SK-N-SH treated with all-trans-retinoic acid at 6 μM for 48 hours (cell line): ENCODE results near the gene DIP2C.

ENCODE experiments used
- ARNTL ChIP-seq: fragments of 450-650 bp; formaldehyde crosslinking; IDR thresholded peaks from 2 replicates; pipeline ENCODE4 v1.5.0; 2020; ENCODE audit warnings: low read depth, mild to moderate bottlenecking, moderate library complexity, borderline replicate concordance
- PATZ1 ChIP-seq: fragments of 250-450 bp; sonication (Bioruptor Pico); IDR thresholded peaks from 2 replicates; pipeline ENCODE4 v1.8.0; 2020; ENCODE audit warnings: mild to moderate bottlenecking, moderate library complexity, borderline replicate concordance
- TSHZ2 ChIP-seq: fragments of 250-450 bp; sonication (Bioruptor Pico); IDR thresholded peaks from 2 replicates; pipeline ENCODE4 v1.5.0; 2020; ENCODE audit warnings: mild to moderate bottlenecking, moderate library complexity
- TF ChIP-seq, protein P1 (sequence below): fragments of 250-450 bp; sonication (Bioruptor Pico); IDR thresholded peaks from 2 replicates; pipeline ENCODE4 v1.5.1; 2020; ENCODE audit warnings: low read depth, mild to moderate bottlenecking, moderate library complexity
- TF ChIP-seq, protein P2 (sequence below): fragments of 250-450 bp; sonication (Bioruptor Pico); IDR thresholded peaks from 2 replicates; pipeline ENCODE4 v1.8.0; 2021; ENCODE audit warnings: low read depth, mild to moderate bottlenecking, moderate library complexity, borderline replicate concordance

- TF ChIP-seq ARNTL (CRISPR knock-in tag) (no peak), TSHZ2 (CRISPR knock-in tag) (no peak), PATZ1 (CRISPR knock-in tag) (no peak)
- TF ChIP-seq, protein P1, sequence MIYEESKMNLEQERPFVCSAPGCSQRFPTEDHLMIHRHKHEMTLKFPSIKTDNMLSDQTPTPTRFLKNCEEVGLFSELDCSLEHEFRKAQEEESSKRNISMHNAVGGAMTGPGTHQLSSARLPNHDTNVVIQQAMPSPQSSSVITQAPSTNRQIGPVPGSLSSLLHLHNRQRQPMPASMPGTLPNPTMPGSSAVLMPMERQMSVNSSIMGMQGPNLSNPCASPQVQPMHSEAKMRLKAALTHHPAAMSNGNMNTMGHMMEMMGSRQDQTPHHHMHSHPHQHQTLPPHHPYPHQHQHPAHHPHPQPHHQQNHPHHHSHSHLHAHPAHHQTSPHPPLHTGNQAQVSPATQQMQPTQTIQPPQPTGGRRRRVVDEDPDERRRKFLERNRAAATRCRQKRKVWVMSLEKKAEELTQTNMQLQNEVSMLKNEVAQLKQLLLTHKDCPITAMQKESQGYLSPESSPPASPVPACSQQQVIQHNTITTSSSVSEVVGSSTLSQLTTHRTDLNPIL (CRISPR knock-in tag), result no peak
- TF ChIP-seq, protein P2, sequence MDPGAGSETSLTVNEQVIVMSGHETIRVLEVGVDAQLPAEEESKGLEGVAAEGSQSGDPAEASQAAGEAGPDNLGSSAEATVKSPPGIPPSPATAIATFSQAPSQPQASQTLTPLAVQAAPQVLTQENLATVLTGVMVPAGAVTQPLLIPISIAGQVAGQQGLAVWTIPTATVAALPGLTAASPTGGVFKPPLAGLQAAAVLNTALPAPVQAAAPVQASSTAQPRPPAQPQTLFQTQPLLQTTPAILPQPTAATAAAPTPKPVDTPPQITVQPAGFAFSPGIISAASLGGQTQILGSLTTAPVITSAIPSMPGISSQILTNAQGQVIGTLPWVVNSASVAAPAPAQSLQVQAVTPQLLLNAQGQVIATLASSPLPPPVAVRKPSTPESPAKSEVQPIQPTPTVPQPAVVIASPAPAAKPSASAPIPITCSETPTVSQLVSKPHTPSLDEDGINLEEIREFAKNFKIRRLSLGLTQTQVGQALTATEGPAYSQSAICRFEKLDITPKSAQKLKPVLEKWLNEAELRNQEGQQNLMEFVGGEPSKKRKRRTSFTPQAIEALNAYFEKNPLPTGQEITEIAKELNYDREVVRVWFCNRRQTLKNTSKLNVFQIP, result no peak
Measured at GRCh38 chr10:385571-386300, 303.7 kb downstream of the DIP2C start.
